Measurements from ENCODE around the gene TADA3. TPM values are rescaled to one million over a fixed set of nuclear protein-coding genes. Genes with fewer than 3 reads are reported as not detected.

Gene TADA3
- total and polyA plus RNA-seq, 5 experiments from 2014 or later = 33.3 to 51.2 (median 38.2) TPM

DNA sequence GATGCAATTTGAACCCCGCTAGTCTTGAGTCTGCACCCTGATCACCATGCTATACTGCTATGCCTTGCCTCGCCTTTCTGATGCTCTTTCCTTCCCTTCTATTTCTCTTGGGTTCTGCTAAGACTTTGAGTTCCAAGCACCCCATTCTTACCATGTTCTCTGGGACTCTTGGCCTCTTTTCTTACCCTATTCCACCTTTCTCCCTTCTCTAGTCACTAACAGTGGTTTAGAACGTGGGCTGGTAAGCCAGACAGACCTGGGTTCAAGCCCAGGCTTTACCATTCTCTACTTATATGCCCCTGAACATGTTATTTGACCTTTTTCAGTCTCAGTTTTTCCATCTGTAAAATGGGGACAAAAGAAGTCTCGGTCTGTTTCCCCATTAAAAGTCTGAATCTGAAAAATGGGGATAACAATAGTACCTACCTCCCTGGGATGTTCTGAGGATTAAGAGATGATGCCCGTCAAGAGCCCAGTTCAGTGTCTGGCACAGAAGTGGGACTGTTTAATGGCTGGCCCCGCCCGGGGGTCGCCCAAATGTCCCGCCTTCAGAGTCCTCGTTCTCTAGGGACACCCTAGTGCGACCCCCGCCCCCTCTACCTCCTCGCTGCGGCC, 376 bp downstream of the TADA3 start:
- peaks cover 35 to 77% (median 71%) of the 10 kb centered on the region in 4 donors for H3K4me1 Mint-ChIP-seq
- H3K36me3 Mint-ChIP-seq = peaks cover 13 to 56% (median 21%) of the 10 kb centered on the region in 3 donors
- ATAC-seq = no peak
- H3K27ac Mint-ChIP-seq = peak overlapping the region; percentile 95 to 100 (median 99)
- H3K27me3 Mint-ChIP-seq = no peaks in the 10 kb centered on the region
- H3K9me3 Mint-ChIP-seq = no peaks in the 10 kb centered on the region
- POLR2A ChIA-PET = interaction anchor here (0.6 to 3.5 kb wide), 26 partner anchors 10 to 1852 kb away, joined by 3 to 47 read pairs (median 5); partner anchors contain the start of genes BRPF1, CRELD1, FANCD2 and IL17RC
- no peak for DNase-seq
- H3K4me3 Mint-ChIP-seq = peak overlapping the region; percentile 91 to 100 (median 96)

GRCh38 chr3:9791127-9791526, 1.1 kb downstream of the TADA3 start:
- POLR2A ChIA-PET = interaction anchor here (0.7 to 3.5 kb wide), 6 partner anchors 11 to 394 kb away, joined by 3 to 47 read pairs (median 4); partner anchors contain the start of genes MTMR14, OGG1 and VHL
- Mint-ChIP-seq H3K4me1 (peaks cover 35 to 70% (median 65%) of the 10 kb centered on the region in 4 donors), H3K27ac (peak overlapping the region in 7 of 10 donors; percentile 14 to 100 (median 98)), H3K27me3 (no peaks in the 10 kb centered on the region), H3K9me3 (no peaks in the 10 kb centered on the region), H3K4me3 (peak overlapping the region; percentile 91 to 100 (median 96)), H3K36me3 (peaks cover 13 to 57% (median 26%) of the 10 kb centered on the region in 3 donors)
- DNase-seq = no peak
- no peak for ATAC-seq

- peak overlapping the region in 9 of 10 donors; percentile 8 to 88 (median 54) for H3K27ac Mint-ChIP-seq
Measured at GRCh38 chr3:9787714-9788113, 4.6 kb downstream of the TADA3 start.

DNA sequence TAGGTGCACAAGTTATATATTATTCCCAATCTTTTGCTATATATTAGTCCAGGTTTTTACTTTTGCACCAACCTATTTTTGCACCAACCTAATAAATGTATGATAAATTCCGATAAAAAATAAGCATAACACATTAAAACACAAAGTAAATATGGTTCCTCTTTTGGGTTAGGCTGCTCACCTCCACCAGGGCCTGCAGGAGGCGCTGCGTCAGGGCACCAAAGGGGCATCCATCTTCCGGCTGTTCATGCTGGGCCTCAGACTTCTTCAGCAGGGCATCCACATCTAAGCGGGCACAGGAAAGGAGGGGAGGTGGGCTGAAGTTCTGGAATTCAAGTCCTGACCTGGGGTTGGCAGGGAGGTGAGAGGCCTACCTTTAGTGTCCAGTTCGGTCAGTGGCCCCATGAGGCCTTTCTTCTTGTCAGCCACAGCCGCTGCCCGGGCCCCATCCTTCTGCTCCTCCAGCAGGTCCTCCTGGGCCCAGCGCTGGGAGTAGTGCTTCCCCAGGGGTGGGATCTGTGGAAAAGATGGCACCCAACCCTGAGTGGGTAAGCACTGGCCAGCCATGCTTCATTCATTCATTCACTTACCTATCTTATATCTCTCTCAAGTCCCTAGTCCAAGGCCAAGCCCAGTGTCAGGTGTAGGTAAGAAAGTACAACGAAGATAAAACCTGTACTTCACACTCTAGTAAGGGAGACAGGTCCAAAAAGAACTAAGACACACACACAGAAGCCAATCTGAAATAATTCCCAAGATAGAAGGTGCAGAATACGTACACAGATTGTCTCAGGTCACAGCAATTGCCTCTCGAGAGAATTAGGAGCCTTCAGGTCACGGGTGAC, 5.2 kb downstream of the TADA3 start:
- POLR2A ChIA-PET = no interaction called here
- H3K27ac Mint-ChIP-seq = peak overlapping the region in 7 of 10 donors; percentile 8 to 88 (median 69)
- H3K9me3 Mint-ChIP-seq = no peaks in the 10 kb centered on the region
- H3K4me3 Mint-ChIP-seq = peak overlapping the region in 1 of 10 donors; percentile 11
- H3K27me3 Mint-ChIP-seq = no peaks in the 10 kb centered on the region
- DNase-seq (no peak), ATAC-seq (no peak)
- peaks cover 13 to 72% (median 36%) of the 10 kb centered on the region in 3 donors for H3K36me3 Mint-ChIP-seq
- peaks cover 25 to 52% (median 47%) of the 10 kb centered on the region in 4 donors for H3K4me1 Mint-ChIP-seq

More at GRCh38 chr3:9787714-9788113, 4.6 kb downstream of the TADA3 start:
- Mint-ChIP-seq H3K36me3 (peaks cover 13 to 66% (median 32%) of the 10 kb centered on the region in 3 donors), H3K4me1 (peaks cover 22 to 47% (median 43%) of the 10 kb centered on the region in 4 donors), H3K27me3 (no peaks in the 10 kb centered on the region), H3K9me3 (no peaks in the 10 kb centered on the region), H3K4me3 (peak overlapping the region in 1 of 10 donors; percentile 52)
- ATAC-seq (no peak), DNase-seq (no peak)
- POLR2A ChIA-PET = no interaction called here

GRCh38 chr3:9786209-9786739, 6.0 kb downstream of the TADA3 start:
- Mint-ChIP-seq H3K4me3 (no peak overlapping the region), H3K27me3 (no peaks in the 10 kb centered on the region), H3K9me3 (no peaks in the 10 kb centered on the region), H3K27ac (peak overlapping the region in 2 of 10 donors; percentile 8 to 24), H3K36me3 (peaks cover 13 to 78% (median 36%) of the 10 kb centered on the region in 3 donors), H3K4me1 (peaks cover 24 to 48% (median 46%) of the 10 kb centered on the region in 4 donors)
- no peak for DNase-seq
- POLR2A ChIA-PET = interaction anchor here (1.5 kb wide), 1 partner anchor 106 kb away, joined by 5 read pairs; no protein-coding TSS in a partner anchor
- ATAC-seq = no peak

- POLR2A ChIA-PET = interaction anchor here (1.5 kb wide), 1 partner anchor 106 kb away, joined by 5 read pairs; no protein-coding TSS in a partner anchor
- Mint-ChIP-seq H3K27me3 (no peaks in the 10 kb centered on the region), H3K4me1 (peaks cover 20 to 50% (median 45%) of the 10 kb centered on the region in 4 donors), H3K36me3 (peaks cover 13 to 79% (median 36%) of the 10 kb centered on the region in 3 donors), H3K4me3 (no peak overlapping the region), H3K9me3 (no peaks in the 10 kb centered on the region), H3K27ac (peak overlapping the region in 1 of 10 donors; percentile 17)
- DNase-seq (no peak), ATAC-seq (no peak)
Measured at GRCh38 chr3:9785602-9786001, 6.7 kb downstream of the TADA3 start.

GRCh38 chr3:9784965-9785364, 7.3 kb downstream of the TADA3 start:
- Mint-ChIP-seq H3K36me3 (peaks cover 9 to 73% (median 32%) of the 10 kb centered on the region in 3 donors), H3K27me3 (no peaks in the 10 kb centered on the region), H3K9me3 (no peaks in the 10 kb centered on the region), H3K4me1 (peaks cover 21 to 50% (median 45%) of the 10 kb centered on the region in 4 donors), H3K4me3 (no peak overlapping the region), H3K27ac (no peak overlapping the region)
- ATAC-seq = no peak
- POLR2A ChIA-PET = interaction anchor here (1.5 kb wide), 1 partner anchor 107 kb away, joined by 5 read pairs; no protein-coding TSS in a partner anchor
- no peak for DNase-seq

DNA sequence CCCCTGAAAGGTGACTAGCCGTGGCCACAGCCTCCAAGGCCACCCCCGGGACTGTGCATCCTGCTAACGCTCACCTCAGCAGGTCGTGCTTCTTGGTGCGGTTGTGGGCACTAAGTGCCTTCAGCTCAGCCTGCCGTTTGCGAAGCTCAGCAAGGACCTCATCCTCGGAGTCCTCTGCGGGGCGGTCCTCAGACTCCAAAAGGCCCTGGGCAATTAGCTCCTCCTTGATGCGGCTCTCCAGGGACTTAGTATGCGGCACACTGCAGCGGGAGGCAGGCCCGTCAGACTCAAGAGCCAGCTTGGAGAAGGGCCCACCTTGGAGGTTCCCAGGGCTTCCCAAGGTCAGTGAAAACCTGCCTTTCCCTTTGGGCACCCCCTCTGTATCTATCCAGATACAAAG, 8.3 kb downstream of the TADA3 start:
- no peak for ATAC-seq
- H3K4me1 Mint-ChIP-seq = peaks cover 29 to 51% (median 50%) of the 10 kb centered on the region in 4 donors
- POLR2A ChIA-PET = interaction anchor here (0.7 kb wide), 1 partner anchor 23 kb away, joined by 3 read pairs; no protein-coding TSS in a partner anchor

GRCh38 chr3:9782770-9783169, 9.5 kb downstream of the TADA3 start:
- ATAC-seq = no peak
- peak overlapping the region in 1 of 10 donors; percentile 82 for H3K27ac Mint-ChIP-seq
- peaks cover 33 to 61% (median 58%) of the 10 kb centered on the region in 4 donors for H3K4me1 Mint-ChIP-seq
- POLR2A ChIA-PET = interaction anchor here (0.7 kb wide), 1 partner anchor 20 kb away, joined by 3 read pairs; no protein-coding TSS in a partner anchor
- no peaks in the 10 kb centered on the region for H3K27me3 Mint-ChIP-seq
- no peaks in the 10 kb centered on the region for H3K9me3 Mint-ChIP-seq
- peaks cover 5 to 58% (median 24%) of the 10 kb centered on the region in 3 donors for H3K36me3 Mint-ChIP-seq
- DNase-seq = peak in 1 of 10 donors; percentile 12
- no peak overlapping the region for H3K4me3 Mint-ChIP-seq

More for the DNA sequence above, 8.3 kb downstream of the TADA3 start:
- Mint-ChIP-seq H3K27me3 (no peaks in the 10 kb centered on the region), H3K9me3 (no peaks in the 10 kb centered on the region), H3K27ac (no peak overlapping the region), H3K4me3 (no peak overlapping the region), H3K36me3 (peaks cover 6 to 63% (median 27%) of the 10 kb centered on the region in 3 donors)
- no peak for DNase-seq

DNA sequence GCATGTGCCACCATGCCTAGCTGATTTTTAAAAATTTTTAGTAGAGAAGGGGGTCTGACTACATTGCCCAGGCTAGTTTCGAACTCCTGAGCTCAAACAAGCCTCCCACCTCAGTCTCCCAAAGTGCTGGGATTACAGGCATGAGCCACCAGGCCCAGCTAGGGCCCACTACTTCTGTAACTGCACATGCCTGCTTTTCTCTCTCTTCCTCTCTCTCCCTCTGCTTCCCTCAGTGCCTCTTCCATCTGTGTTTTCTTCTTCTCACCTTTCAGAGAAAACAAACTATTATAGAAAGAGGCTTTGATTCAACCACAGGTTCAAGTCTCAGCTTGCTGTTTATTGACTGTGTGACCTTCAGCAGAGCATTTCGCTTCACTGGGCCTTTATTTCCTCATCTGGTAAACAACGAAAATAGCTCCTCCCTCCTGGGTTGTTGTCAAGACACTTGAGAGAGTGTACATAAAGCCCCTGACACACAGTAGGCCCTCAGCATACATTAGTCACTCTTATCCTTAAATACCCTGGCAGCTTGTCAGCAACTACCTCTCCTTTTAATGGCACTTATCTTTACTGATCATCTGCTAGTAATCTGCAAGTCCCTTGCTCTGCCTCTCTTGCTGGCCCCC, 10.2 kb downstream of the TADA3 start:
- Mint-ChIP-seq H3K4me3 (peak overlapping the region in 1 of 10 donors; percentile 53), H3K36me3 (peaks cover 0 to 51% (median 19%) of the 10 kb centered on the region in 3 donors), H3K27ac (peak overlapping the region in 5 of 10 donors; percentile 3 to 82 (median 31)), H3K9me3 (no peaks in the 10 kb centered on the region), H3K27me3 (no peaks in the 10 kb centered on the region), H3K4me1 (peaks cover 33 to 61% (median 57%) of the 10 kb centered on the region in 4 donors)
- ATAC-seq = no peak
- DNase-seq = no peak
- POLR2A ChIA-PET = interaction anchor here (0.7 to 2.8 kb wide), 4 partner anchors 11 to 50 kb away, joined by 3 to 18 read pairs (median 6); partner anchors contain the start of genes ARPC4 and TADA3

DNA sequence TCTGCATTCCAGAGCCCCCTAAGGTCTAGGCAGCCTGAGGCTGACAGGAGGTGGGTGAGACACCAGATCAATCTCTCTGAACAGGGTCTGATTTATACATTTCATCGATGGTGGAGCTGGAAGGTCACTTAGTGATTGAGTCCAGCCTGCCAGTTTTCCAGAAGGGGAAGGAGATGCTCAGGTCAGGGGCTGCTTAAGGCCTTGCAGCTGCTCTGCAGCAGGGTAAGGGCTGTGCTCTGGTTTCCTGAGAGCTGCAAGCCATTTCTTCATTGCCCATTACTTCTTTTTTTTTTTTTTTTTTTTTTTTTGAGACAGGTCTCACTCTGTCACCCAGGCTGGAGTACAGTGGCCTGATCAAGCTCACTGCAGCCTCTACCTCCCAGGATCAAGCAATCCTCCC, 10.7 kb downstream of the TADA3 start:
- H3K9me3 Mint-ChIP-seq = no peaks in the 10 kb centered on the region
- H3K36me3 Mint-ChIP-seq = peaks cover 0 to 47% (median 18%) of the 10 kb centered on the region in 3 donors
- H3K27ac Mint-ChIP-seq = peak overlapping the region in 4 of 10 donors; percentile 0 to 90 (median 74)
- POLR2A ChIA-PET = interaction anchor here (0.7 to 2.8 kb wide), 4 partner anchors 11 to 49 kb away, joined by 3 to 18 read pairs (median 6); partner anchors contain the start of genes ARPC4 and TADA3
- ATAC-seq (no peak), DNase-seq (no peak)
- H3K27me3 Mint-ChIP-seq = no peaks in the 10 kb centered on the region
- peak overlapping the region in 3 of 10 donors; percentile 32 to 74 (median 45) for H3K4me3 Mint-ChIP-seq
- peaks cover 34 to 63% (median 58%) of the 10 kb centered on the region in 4 donors for H3K4me1 Mint-ChIP-seq
